HEK293 (cell line): ENCODE measurements around the gene XIRP1.
A peak's percentile ranks its signal among the peaks of the same experiment; 100 is the strongest.

Experiments used
- MYNN ChIP-seq: fragments of 450-650 bp; formaldehyde crosslinking; IDR thresholded peaks from 2 replicates; pipeline ENCODE4 v1.5.1; 2016; ENCODE audit warnings: missing biosample characterization, missing genetic modification characterization, borderline replicate concordance
- SCRT1 ChIP-seq: fragments of 450-650 bp; formaldehyde crosslinking; IDR thresholded peaks from 2 replicates; pipeline ENCODE4 v1.5.1; 2016; ENCODE audit warnings: missing biosample characterization, missing genetic modification characterization, borderline replicate concordance
- WT1 ChIP-seq: fragments of 450-650 bp; formaldehyde crosslinking; IDR thresholded peaks from 2 replicates; pipeline ENCODE4 v1.5.1; 2016; ENCODE audit warnings: missing biosample characterization, missing genetic modification characterization
- ZIC2 ChIP-seq: fragments of 450-650 bp; formaldehyde crosslinking; IDR thresholded peaks from 2 replicates; pipeline ENCODE4 v1.5.1; 2016; ENCODE audit warnings: missing biosample characterization, missing genetic modification characterization
- ZNF155 ChIP-seq: fragments of 450-650 bp; formaldehyde crosslinking; IDR thresholded peaks from 2 replicates; pipeline ENCODE4 v1.5.1; 2016; ENCODE audit warnings: missing biosample characterization, missing genetic modification characterization
- ZNF174 ChIP-seq: fragments of 450-650 bp; formaldehyde crosslinking; IDR thresholded peaks from 2 replicates; pipeline ENCODE4 v1.5.0; 2017; ENCODE audit warnings: missing biosample characterization, mild to moderate bottlenecking, missing genetic modification characterization
- ZNF404 ChIP-seq: fragments of 450-650 bp; formaldehyde crosslinking; IDR thresholded peaks from 2 replicates; pipeline ENCODE4 v1.5.1; 2017; ENCODE audit warnings: missing biosample characterization, missing genetic modification characterization
- ZNF416 ChIP-seq: fragments of 450-650 bp; formaldehyde crosslinking; IDR thresholded peaks from 2 replicates; pipeline ENCODE4 v1.5.1; 2016; ENCODE audit warnings: missing biosample characterization, missing genetic modification characterization
- ZNF514 ChIP-seq: fragments of 450-650 bp; formaldehyde crosslinking; IDR thresholded peaks from 2 replicates; pipeline ENCODE4 v1.5.1; 2016; ENCODE audit warnings: missing biosample characterization, missing genetic modification characterization
- ZNF658 ChIP-seq: fragments of 450-650 bp; formaldehyde crosslinking; IDR thresholded peaks from 2 replicates; pipeline ENCODE4; 2016; ENCODE audit warnings: missing biosample characterization, missing genetic modification characterization
- ZNF707 ChIP-seq: fragments of 450-650 bp; formaldehyde crosslinking; IDR thresholded peaks from 2 replicates; pipeline ENCODE4 v1.5.1; 2016; ENCODE audit warnings: missing biosample characterization, missing genetic modification characterization
- ZNF785 ChIP-seq: fragments of 450-650 bp; formaldehyde crosslinking; IDR thresholded peaks from 2 replicates; pipeline ENCODE4 v1.5.1; 2016; ENCODE audit warnings: missing biosample characterization, missing genetic modification characterization
- ZNF791 ChIP-seq: fragments of 450-650 bp; formaldehyde crosslinking; IDR thresholded peaks from 2 replicates; pipeline ENCODE4 v1.5.1; 2016; ENCODE audit warnings: missing biosample characterization, missing genetic modification characterization
- ZNF843 ChIP-seq: fragments of 450-650 bp; formaldehyde crosslinking; IDR thresholded peaks from 2 replicates; pipeline ENCODE4 v1.5.1; 2016; ENCODE audit warnings: missing biosample characterization, missing genetic modification characterization
- TF ChIP-seq, protein P1 (sequence below): fragments of 450-650 bp; IDR thresholded peaks from 2 replicates; pipeline ENCODE4 v1.5.1; 2018; ENCODE audit warnings: missing biosample characterization, mild to moderate bottlenecking, missing genetic modification characterization
- TF ChIP-seq, protein P2 (sequence below): fragments of 450-650 bp; formaldehyde crosslinking; IDR thresholded peaks from 2 replicates; pipeline ENCODE4 v1.5.1; 2016; ENCODE audit warnings: missing biosample characterization, missing genetic modification characterization
- TF ChIP-seq, protein P3 (sequence below): fragments of 450-650 bp; formaldehyde crosslinking; IDR thresholded peaks from 2 replicates; pipeline ENCODE4 v1.5.1; 2016; ENCODE audit warnings: missing biosample characterization, missing genetic modification characterization
- TF ChIP-seq, protein P4 (sequence below): fragments of 450-650 bp; formaldehyde crosslinking; IDR thresholded peaks from 2 replicates; pipeline ENCODE4 v1.5.0; 2017; ENCODE audit warnings: missing biosample characterization, missing genetic modification characterization, borderline replicate concordance
- TF ChIP-seq, protein P5 (sequence below): fragments of 450-650 bp; formaldehyde crosslinking; IDR thresholded peaks from 2 replicates; pipeline ENCODE4 v1.5.1; 2016; ENCODE audit warnings: missing biosample characterization, missing genetic modification characterization
- TF ChIP-seq, protein P6 (sequence below): fragments of 450-650 bp; formaldehyde crosslinking; IDR thresholded peaks from 2 replicates; pipeline ENCODE4 v1.5.1; 2016; ENCODE audit warnings: missing biosample characterization, missing genetic modification characterization

XIRP1 gene

DNA sequence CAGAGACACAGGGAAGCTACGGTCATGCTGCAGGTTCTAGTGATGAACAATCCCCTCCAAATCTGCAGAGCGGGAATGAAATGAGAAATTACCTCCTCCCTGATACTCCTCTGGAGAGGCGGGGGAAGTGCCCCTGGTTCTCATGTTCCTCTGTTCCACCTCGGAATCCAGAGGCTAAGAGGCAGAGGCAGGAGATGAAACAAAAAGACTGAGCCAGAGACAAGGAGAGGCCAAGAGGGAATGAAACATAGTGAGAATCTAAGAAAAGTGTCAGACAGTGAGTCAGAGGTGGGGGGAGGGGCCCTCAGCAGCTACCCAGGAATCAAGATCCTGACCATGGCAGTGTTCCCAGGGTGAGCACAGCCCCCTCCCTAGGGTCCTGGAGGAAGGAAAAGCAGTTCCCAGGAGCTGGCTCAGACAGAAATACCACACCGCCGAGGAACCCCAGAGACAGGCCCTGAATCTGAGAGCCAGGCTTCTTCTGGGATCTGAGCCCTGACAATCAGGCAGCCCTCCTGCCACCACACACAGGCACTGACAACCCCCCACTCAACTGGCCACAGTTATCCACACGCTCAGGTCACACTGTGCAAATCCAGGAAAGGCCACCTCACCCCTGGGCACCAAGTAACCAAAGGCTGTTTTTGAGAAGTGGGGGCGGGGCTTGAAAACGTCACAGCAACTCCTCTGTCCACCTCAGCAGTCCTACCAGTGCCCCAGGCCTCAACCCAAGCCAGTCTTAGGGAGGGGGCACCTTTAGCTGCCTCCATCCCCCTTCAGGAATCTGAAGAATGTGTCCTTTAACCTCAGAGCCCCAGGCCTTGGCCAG is 41.4 kb downstream of the XIRP1 start (continued):
- TF ChIP-seq SCRT1 (tag by site-specific recombination) (no peak), ZNF416 (tag by site-specific recombination) (no peak), ZNF791 (tag by site-specific recombination) (no peak), ZNF155 (tag by site-specific recombination) (no peak), WT1 (tag by site-specific recombination) (peak; percentile 24; the same call in 1 of the 2 replicates), ZNF658 (no peak), ZNF843 (no peak), ZNF514 (no peak), MYNN (tag by site-specific recombination) (no peak), ZNF174 (tag by site-specific recombination) (no peak), ZNF785 (tag by site-specific recombination) (no peak), ZNF404 (tag by site-specific recombination) (no peak), ZIC2 (tag by site-specific recombination) (no peak; the same call in 1 of the 2 replicates), ZNF707 (tag by site-specific recombination) (no peak)
- TF ChIP-seq, protein P1, sequence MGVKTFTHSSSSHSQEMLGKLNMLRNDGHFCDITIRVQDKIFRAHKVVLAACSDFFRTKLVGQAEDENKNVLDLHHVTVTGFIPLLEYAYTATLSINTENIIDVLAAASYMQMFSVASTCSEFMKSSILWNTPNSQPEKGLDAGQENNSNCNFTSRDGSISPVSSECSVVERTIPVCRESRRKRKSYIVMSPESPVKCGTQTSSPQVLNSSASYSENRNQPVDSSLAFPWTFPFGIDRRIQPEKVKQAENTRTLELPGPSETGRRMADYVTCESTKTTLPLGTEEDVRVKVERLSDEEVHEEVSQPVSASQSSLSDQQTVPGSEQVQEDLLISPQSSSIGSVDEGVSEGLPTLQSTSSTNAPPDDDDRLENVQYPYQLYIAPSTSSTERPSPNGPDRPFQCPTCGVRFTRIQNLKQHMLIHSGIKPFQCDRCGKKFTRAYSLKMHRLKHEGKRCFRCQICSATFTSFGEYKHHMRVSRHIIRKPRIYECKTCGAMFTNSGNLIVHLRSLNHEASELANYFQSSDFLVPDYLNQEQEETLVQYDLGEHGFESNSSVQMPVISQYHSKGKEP: no peak
- TF ChIP-seq, protein P2, sequence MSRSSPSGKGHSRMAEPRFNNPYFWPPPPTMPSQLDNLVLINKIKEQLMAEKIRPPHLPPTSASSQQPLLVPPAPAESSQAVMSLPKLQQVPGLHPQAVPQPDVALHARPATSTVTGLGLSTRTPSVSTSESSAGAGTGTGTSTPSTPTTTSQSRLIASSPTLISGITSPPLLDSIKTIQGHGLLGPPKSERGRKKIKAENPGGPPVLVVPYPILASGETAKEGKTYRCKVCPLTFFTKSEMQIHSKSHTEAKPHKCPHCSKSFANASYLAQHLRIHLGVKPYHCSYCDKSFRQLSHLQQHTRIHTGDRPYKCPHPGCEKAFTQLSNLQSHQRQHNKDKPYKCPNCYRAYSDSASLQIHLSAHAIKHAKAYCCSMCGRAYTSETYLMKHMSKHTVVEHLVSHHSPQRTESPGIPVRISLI (tag by site-specific recombination): no peak
- TF ChIP-seq, protein P3, sequence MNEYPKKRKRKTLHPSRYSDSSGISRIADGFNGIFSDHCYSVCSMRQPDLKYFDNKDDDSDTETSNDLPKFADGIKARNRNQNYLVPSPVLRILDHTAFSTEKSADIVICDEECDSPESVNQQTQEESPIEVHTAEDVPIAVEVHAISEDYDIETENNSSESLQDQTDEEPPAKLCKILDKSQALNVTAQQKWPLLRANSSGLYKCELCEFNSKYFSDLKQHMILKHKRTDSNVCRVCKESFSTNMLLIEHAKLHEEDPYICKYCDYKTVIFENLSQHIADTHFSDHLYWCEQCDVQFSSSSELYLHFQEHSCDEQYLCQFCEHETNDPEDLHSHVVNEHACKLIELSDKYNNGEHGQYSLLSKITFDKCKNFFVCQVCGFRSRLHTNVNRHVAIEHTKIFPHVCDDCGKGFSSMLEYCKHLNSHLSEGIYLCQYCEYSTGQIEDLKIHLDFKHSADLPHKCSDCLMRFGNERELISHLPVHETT (tag by site-specific recombination): peak; percentile 20; the same call in 1 of the 2 replicates
- TF ChIP-seq, protein P4, sequence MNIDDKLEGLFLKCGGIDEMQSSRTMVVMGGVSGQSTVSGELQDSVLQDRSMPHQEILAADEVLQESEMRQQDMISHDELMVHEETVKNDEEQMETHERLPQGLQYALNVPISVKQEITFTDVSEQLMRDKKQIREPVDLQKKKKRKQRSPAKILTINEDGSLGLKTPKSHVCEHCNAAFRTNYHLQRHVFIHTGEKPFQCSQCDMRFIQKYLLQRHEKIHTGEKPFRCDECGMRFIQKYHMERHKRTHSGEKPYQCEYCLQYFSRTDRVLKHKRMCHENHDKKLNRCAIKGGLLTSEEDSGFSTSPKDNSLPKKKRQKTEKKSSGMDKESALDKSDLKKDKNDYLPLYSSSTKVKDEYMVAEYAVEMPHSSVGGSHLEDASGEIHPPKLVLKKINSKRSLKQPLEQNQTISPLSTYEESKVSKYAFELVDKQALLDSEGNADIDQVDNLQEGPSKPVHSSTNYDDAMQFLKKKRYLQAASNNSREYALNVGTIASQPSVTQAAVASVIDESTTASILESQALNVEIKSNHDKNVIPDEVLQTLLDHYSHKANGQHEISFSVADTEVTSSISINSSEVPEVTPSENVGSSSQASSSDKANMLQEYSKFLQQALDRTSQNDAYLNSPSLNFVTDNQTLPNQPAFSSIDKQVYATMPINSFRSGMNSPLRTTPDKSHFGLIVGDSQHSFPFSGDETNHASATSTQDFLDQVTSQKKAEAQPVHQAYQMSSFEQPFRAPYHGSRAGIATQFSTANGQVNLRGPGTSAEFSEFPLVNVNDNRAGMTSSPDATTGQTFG (tag by site-specific recombination): no peak
- TF ChIP-seq, protein P5, sequence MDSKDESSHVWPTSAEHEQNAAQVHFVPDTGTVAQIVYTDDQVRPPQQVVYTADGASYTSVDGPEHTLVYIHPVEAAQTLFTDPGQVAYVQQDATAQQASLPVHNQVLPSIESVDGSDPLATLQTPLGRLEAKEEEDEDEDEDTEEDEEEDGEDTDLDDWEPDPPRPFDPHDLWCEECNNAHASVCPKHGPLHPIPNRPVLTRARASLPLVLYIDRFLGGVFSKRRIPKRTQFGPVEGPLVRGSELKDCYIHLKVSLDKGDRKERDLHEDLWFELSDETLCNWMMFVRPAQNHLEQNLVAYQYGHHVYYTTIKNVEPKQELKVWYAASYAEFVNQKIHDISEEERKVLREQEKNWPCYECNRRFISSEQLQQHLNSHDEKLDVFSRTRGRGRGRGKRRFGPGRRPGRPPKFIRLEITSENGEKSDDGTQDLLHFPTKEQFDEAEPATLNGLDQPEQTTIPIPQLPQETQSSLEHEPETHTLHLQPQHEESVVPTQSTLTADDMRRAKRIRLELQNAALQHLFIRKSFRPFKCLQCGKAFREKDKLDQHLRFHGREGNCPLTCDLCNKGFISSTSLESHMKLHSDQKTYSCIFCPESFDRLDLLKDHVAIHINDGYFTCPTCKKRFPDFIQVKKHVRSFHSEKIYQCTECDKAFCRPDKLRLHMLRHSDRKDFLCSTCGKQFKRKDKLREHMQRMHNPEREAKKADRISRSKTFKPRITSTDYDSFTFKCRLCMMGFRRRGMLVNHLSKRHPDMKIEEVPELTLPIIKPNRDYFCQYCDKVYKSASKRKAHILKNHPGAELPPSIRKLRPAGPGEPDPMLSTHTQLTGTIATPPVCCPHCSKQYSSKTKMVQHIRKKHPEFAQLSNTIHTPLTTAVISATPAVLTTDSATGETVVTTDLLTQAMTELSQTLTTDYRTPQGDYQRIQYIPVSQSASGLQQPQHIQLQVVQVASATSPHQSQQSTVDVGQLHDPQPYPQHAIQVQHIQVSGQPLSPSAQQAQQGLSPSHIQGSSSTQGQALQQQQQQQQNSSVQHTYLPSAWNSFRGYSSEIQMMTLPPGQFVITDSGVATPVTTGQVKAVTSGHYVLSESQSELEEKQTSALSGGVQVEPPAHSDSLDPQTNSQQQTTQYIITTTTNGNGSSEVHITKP (tag by site-specific recombination): peak; percentile 13; the same call in 1 of the 2 replicates
- TF ChIP-seq, protein P6, sequence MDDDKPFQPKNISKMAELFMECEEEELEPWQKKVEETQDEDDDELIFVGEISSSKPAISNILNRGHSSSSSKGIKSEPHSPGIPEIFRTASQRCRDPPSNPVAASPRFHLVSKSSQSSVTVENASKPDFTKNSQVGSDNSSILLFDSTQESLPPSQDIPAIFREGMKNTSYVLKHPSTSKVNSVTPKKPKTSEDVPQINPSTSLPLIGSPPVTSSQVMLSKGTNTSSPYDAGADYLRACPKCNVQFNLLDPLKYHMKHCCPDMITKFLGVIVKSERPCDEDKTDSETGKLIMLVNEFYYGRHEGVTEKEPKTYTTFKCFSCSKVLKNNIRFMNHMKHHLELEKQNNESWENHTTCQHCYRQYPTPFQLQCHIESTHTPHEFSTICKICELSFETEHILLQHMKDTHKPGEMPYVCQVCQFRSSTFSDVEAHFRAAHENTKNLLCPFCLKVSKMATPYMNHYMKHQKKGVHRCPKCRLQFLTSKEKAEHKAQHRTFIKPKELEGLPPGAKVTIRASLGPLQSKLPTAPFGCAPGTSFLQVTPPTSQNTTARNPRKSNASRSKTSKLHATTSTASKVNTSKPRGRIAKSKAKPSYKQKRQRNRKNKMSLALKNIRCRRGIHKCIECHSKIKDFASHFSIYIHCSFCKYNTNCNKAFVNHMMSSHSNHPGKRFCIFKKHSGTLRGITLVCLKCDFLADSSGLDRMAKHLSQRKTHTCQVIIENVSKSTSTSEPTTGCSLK (tag by site-specific recombination): no peak
